AG04449 (cell line): ENCODE measurements around the gene OSBP2.

Experiments
- CTCF ChIA-PET: fragments of 350-600 bp; formaldehyde crosslinking; extraction: SDS; loops from one replicate; lab custom pipeline; 2021; ENCODE audit warnings: antibody characterized with exemption; lab: Yijun Ruan, JAX
- POLR2A ChIA-PET: fragments of 400-600, 350-600 bp; formaldehyde crosslinking; extraction: SDS; loops from one replicate; lab custom pipeline; 2020; ENCODE audit warnings: antibody characterized with exemption, inconsistent platforms; lab: Yijun Ruan, JAX
- DNase-seq: peaks from one replicate; pipeline ENCODE4 v3.0.0-alpha.2; 2010; ENCODE audit warnings: low read depth, low spot score
- H3K4me3 ChIP-seq: 2 replicates; pipeline ENCODE4 v1.5.1; 2011; ENCODE audit warnings: low read depth, mild to moderate bottlenecking, control low read depth, low read length
- TF ChIP-seq, protein P1 (sequence below): IDR thresholded peaks from one replicate; pipeline ENCODE4 v1.5.1; 2011; ENCODE audit warnings: mild to moderate bottlenecking, moderate library complexity, low read length, control low read depth, inconsistent platforms; ENCODE audit not compliant: insufficient read depth; ENCODE audit errors: missing control alignments

OSBP2 gene

DNA sequence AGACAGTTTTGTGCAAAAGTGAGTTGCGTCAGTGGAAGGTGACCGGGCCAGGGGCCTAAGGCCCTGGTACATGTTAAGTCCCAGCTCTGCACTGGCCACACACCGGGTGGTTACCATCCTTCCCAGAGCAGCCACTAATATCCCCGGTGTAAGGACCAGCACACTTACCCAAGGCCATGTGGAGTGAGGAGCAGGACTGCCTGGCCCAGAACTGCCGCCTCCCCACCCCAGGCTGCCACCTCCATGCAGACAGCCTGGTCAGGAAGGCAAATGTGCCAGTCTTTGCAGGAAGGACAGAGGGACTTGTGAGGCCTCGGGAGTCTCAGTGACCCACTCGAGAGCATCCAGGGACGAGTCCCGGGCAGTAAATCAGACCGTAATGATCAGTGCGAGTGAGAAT, 171.0 kb downstream of the OSBP2 start:
- DNase-seq: no peak
- TF ChIP-seq, protein P1, sequence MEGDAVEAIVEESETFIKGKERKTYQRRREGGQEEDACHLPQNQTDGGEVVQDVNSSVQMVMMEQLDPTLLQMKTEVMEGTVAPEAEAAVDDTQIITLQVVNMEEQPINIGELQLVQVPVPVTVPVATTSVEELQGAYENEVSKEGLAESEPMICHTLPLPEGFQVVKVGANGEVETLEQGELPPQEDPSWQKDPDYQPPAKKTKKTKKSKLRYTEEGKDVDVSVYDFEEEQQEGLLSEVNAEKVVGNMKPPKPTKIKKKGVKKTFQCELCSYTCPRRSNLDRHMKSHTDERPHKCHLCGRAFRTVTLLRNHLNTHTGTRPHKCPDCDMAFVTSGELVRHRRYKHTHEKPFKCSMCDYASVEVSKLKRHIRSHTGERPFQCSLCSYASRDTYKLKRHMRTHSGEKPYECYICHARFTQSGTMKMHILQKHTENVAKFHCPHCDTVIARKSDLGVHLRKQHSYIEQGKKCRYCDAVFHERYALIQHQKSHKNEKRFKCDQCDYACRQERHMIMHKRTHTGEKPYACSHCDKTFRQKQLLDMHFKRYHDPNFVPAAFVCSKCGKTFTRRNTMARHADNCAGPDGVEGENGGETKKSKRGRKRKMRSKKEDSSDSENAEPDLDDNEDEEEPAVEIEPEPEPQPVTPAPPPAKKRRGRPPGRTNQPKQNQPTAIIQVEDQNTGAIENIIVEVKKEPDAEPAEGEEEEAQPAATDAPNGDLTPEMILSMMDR: no peak
- no peak overlapping the region for H3K4me3 ChIP-seq
- ChIA-PET POLR2A (no interaction called here), CTCF (no interaction called here)

DNA sequence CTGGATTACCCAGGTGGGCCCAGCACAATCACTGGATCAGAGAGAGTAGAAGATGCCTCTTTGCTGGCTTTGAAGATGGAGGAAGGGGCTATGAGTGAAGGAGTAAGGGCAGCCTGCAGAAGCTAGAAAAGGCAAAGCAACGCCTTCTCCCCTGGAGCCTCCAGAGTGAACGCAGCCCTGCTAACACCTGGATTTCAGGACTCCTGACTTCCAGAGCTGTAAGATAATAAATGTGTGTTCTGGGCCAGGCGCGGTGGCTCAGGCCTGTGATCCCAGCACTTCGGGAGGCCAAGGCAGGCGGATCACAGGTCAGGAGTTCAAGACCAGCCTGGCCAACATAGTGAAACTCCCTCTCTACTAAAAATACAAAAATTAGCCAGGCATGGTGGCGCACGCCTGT, 171.5 kb downstream of the OSBP2 start:
- TF ChIP-seq, protein P1: no peak
- H3K4me3 ChIP-seq: no peak overlapping the region
- DNase-seq: no peak
- CTCF ChIA-PET: no interaction called here
- POLR2A ChIA-PET: no interaction called here

DNA sequence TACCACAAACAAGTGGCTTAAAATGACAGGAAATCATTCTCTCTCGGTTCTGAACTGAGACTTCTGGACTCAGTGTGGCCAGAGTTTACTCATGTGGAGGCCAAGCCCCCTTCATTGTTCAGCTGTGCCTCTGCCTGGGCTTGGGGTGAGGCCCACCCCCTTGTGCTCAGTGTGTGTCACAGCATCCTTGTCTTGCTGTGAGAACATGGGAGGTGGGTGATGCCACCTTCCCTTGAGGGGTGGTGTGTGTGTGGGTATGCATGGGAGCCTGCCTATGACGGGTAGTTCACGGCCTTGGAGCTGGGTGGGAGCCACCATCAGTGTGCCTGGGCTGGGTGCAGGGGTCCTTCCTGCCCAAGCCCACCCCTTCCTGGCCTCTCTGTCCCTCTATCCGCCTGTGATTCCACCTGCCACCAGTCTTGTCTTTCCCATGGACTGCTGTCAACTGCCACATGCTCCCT, 172.2 kb downstream of the OSBP2 start:
- CTCF ChIA-PET: no interaction called here
- POLR2A ChIA-PET: no interaction called here
- TF ChIP-seq, protein P1: no peak
- DNase-seq: no peak
- H3K4me3 ChIP-seq: no peak overlapping the region

DNA sequence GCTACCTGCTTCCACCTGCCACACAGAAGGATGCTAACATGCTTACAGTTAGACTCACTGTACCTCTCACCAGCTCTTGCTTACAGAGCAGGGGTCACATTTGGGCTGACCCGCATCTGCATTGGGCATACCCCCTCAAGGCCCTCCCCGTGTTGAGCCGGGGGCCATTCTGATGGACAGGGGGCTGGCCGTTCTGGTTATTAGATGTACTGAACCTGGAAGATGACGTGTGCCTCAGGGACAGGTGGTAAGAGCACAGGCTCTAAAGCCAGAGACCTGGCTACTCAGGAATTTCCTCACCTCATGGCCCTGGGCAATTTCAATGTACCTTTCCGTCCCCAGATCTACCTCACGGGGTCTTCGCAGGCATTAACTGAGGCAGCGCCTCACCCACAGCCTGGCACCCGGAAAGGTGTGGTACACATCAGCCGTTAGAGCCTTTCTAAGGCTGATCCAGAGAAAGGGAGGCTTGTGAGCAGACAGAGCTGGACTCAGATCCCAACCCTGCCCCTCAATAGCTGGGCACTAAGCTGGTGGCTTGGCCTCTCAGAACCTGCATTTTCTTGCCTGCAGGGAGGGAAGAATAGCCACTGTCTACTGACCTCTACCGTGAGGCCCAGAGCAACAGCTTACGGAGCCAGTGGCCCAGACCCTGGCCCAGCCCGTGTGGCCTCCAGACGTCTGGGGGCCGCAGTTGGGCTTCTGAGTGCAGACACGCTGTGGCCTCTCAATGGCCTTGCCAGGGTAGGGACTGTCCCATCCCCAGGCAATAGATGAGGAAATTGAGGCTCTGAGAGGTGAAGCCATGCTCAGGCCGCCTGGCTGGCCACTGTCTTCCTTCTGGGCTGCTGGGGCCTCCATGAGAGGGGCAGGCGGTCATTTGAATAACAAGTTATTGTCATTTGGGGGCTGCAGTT, 173.3 kb downstream of the OSBP2 start:
- ChIA-PET CTCF (interaction anchor here (1.2 kb wide), 1 partner anchor 22 kb away, joined by 4 read pairs; no protein-coding TSS in a partner anchor), POLR2A (no interaction called here)
- no peak overlapping the region for H3K4me3 ChIP-seq
- TF ChIP-seq, protein P1: no peak
- no peak for DNase-seq

DNA sequence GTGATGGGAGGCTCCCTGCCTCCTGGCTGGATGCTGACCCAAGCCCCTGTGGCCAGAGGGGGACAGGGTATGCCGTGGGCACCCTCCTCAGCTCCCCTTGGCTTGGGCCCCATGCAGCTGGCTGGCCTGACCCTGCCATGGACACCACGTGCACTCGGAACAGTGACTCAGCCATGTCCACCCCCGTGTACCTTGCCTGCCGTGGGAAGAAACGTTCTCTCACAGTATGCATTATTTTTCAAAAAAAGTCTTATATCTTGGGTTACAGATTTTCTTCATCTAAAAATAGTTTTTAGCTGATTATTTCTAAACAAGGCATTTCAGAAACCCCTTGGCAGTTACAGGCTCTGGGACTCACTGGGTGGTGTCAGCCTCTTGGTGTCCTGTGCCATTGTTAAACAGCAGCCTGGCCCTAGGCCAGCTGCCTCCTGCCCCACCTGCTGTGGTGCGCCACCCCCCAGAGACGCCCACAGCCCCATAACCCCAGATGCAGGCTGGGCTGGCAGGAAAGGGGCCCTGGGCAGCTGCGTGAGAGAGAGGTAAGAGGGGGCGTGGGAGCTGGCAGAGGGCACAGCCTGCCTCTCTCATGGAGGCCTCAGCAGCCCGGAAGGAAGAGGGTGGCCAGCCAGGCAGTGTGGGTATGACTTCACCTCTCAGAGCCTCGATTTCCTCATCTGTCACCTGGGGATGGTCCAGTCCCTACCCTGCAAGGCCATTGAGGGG, 174.2 kb downstream of the OSBP2 start:
- TF ChIP-seq, protein P1: no peak
- H3K4me3 ChIP-seq: no peak overlapping the region
- ChIA-PET POLR2A (no interaction called here), CTCF (interaction anchor here (1.2 kb wide), 1 partner anchor 21 kb away, joined by 4 read pairs; no protein-coding TSS in a partner anchor)
- no peak for DNase-seq
